ENCODE data around the gene TMEM151B. TPM values are rescaled to one million over a fixed set of nuclear protein-coding genes. Genes with fewer than 3 reads are reported as not detected.

The TMEM151B gene
- total and polyA plus RNA-seq, 2 of the 13 experiments (the other 11 are each of a cell fraction or from before 2014, with no cell fraction given), result not detected

- TF ChIP-seq ZNF777 (CRISPR knock-in tag; IDR thresholded peaks at IDR 0.05), result peak; percentile 74; the same call in 1 of the 2 replicates
- no peak for TF ChIP-seq ZNF143 (CRISPR knock-in tag; IDR thresholded peaks at IDR 0.05)
- TF ChIP-seq ZKSCAN8 (CRISPR knock-in tag; IDR thresholded peaks at IDR 0.05; ENCODE audit: borderline replicate concordance), result peak; percentile 47; the same call in 1 of the 2 replicates
- peak; percentile 91 for TF ChIP-seq ZNF281 (CRISPR knock-in tag; IDR thresholded peaks at IDR 0.05; ENCODE audit: borderline replicate concordance)
- TF ChIP-seq CTCF (CRISPR knock-in tag; IDR thresholded peaks at IDR 0.05), result peak; percentile 89
- no peak; the same call in 1 of the 2 replicates for TF ChIP-seq ZNF556 (CRISPR knock-in tag; IDR thresholded peaks at IDR 0.05; ENCODE audit: borderline replicate concordance)
- no peak for TF ChIP-seq ZNF577 (CRISPR knock-in tag; IDR thresholded peaks at IDR 0.05; ENCODE audit: borderline replicate concordance, low read depth)
- TF ChIP-seq ZNF572 (CRISPR knock-in tag; IDR thresholded peaks at IDR 0.05), result no peak
- no peak for TF ChIP-seq TEAD3 (CRISPR knock-in tag; optimal IDR thresholded peaks at IDR 0.05; ENCODE audit: borderline replicate concordance)
- TF ChIP-seq ZNF597 (CRISPR knock-in tag; IDR thresholded peaks at IDR 0.05), result no peak
- no peak; the same call in 1 of the 2 replicates for TF ChIP-seq BORCS8-MEF2B (CRISPR knock-in tag; IDR thresholded peaks at IDR 0.05)
- no peak for TF ChIP-seq POLR2AphosphoS2 (IDR thresholded peaks at IDR 0.05; ENCODE audit: low read depth, low read length)
- no peak for TF ChIP-seq ELF4 (CRISPR knock-in tag; IDR thresholded peaks at IDR 0.05; ENCODE audit: borderline replicate concordance)
- 0 out of 4 replicates have a peak, but pooled peaks of 1 of the 2 experiments have one; percentile 73 for TF ChIP-seq ATF4 (CRISPR knock-in tag; IDR thresholded peaks at IDR 0.05)
- TF ChIP-seq ZNF446 (CRISPR knock-in tag; IDR thresholded peaks at IDR 0.05), result no peak
- TF ChIP-seq YY1 (IDR thresholded peaks at IDR 0.05; ENCODE audit: insufficient read depth, insufficient replicate concordance, low read depth, low read length), result peak; percentile 75
- peak; percentile 75; the same call in 1 of the 2 replicates for TF ChIP-seq PHF21A (CRISPR knock-in tag; IDR thresholded peaks at IDR 0.05)
- peak; percentile 48; the same call in 1 of the 2 replicates for TF ChIP-seq FOXP4 (CRISPR knock-in tag; IDR thresholded peaks at IDR 0.05)
- no peak for TF ChIP-seq NBN (conservative IDR thresholded peaks at IDR 0.05)
- TF ChIP-seq KMT2A (CRISPR knock-in tag; IDR thresholded peaks at IDR 0.05), result peak; percentile 61; the same call in 1 of the 2 replicates
Measured at GRCh38 chr6:44245912-44246662, 24.2 kb upstream of the TMEM151B start (continued).

All from HepG2 (cell line).